Upper lobe of right lung (tissue), 1 donor: ENCODE data around the gene MTHFD1L. TPM values are rescaled to one million over a fixed set of nuclear protein-coding genes. Genes with fewer than 3 reads are reported as not detected.

Experiments
- ATAC-seq: fragments of 200-7000 bp; cut with Tn5 transposase; one replicate; pipeline ENCODE4 v1.9.1; 2020; ENCODE audit warnings: mild to moderate bottlenecking, moderate library complexity
- DNase-seq: peaks from one replicate; pipeline ENCODE4 v3.0.0-alpha.2; 2020
- H3K27ac ChIP-seq: fragments of 200-600 bp; one replicate; pipeline ENCODE4 v1.8.0; 2022
- H3K27me3 ChIP-seq: fragments of 200-600 bp; one replicate; pipeline ENCODE4 v1.8.0; 2022; ENCODE audit warnings: mild to moderate bottlenecking
- H3K36me3 ChIP-seq: fragments of 200-600 bp; one replicate; pipeline ENCODE4 v1.8.0; 2022
- H3K4me1 ChIP-seq: fragments of 200-600 bp; one replicate; pipeline ENCODE4 v1.8.0; 2022
- H3K4me3 ChIP-seq: fragments of 200-600 bp; one replicate; pipeline ENCODE4 v1.8.0; 2022; ENCODE audit warnings: mild to moderate bottlenecking
- H3K9me3 ChIP-seq: fragments of 200-600 bp; one replicate; pipeline ENCODE4 v1.8.0; 2022
- CTCF ChIP-seq: fragments of 200-600 bp; IDR thresholded peaks from one replicate; pipeline ENCODE4 v1.8.0; 2022; ENCODE audit warnings: antibody characterized with exemption
- intact Hi-C: fragments of 100-400 bp; cut with DNase I; formaldehyde crosslinking; loops from one replicate; pipeline ENCODE4 v1.11.0; 2022
- total RNA-seq: library from RNA; stranded (reverse); fragmentation: NEBNext Ultra II Directional; extraction: Animal tissue kit (Norgen Biotek cat#: 25700); gene quantifications from one replicate; pipeline ENCODE4 v1.2.1, GENCODE V29; 2021
- donor health status: DM: no; HTN: yes; CAD: no; lungs with severe emphysema.

MTHFD1L gene
- total RNA-seq, 1 donor from 2014 or later: 27.9 TPM

GRCh38 chr6:151007076-151007475, 141.6 kb downstream of the MTHFD1L start:
- no peaks in the 10 kb centered on the region for H3K36me3 ChIP-seq
- no peak overlapping the region for H3K4me3 ChIP-seq
- H3K4me1 ChIP-seq: peaks cover 17% of the 10 kb centered on the region
- TF ChIP-seq CTCF: no peak
- H3K9me3 ChIP-seq: no peaks in the 10 kb centered on the region
- intact Hi-C loops: no loop called here
- no peak overlapping the region for H3K27ac ChIP-seq
- H3K27me3 ChIP-seq: no peaks in the 10 kb centered on the region
- DNase-seq (no peak), ATAC-seq (no peak)

DNA sequence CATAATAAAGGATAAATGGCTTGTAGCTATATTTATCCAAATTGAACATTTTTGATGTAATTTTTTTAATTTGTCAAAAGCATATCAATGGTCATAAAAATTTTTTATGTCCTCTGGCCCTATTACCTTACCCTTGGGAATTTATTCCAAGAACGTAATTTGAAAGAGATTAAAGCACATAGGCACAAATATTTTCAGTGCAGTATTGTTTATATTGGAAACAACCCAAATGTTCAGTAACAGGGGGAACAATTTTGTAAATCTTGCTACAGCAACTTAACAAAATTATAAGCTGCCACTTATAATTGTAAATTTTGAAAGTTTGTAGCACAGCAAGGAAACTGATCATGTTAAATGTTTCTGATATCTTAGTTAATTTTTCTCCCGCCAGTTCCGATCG, 142.4 kb downstream of the MTHFD1L start:
- H3K4me1 ChIP-seq: peaks cover 17% of the 10 kb centered on the region
- H3K27me3 ChIP-seq: no peaks in the 10 kb centered on the region
- ATAC-seq (no peak), DNase-seq (no peak)
- no peak overlapping the region for H3K27ac ChIP-seq
- TF ChIP-seq CTCF: no peak
- no peak overlapping the region for H3K4me3 ChIP-seq
- no peaks in the 10 kb centered on the region for H3K9me3 ChIP-seq
- intact Hi-C loops: no loop called here
- H3K36me3 ChIP-seq: no peaks in the 10 kb centered on the region

- no peak for TF ChIP-seq CTCF
- intact Hi-C loops: no loop called here
- DNase-seq: no peak
- ATAC-seq: no peak
- H3K4me3 ChIP-seq: no peak overlapping the region
- H3K36me3 ChIP-seq: no peaks in the 10 kb centered on the region
- H3K9me3 ChIP-seq: no peaks in the 10 kb centered on the region
- H3K27me3 ChIP-seq: no peaks in the 10 kb centered on the region
- H3K27ac ChIP-seq: no peak overlapping the region
- H3K4me1 ChIP-seq: peaks cover 17% of the 10 kb centered on the region
These were observed 142.9 kb downstream of the MTHFD1L start for GRCh38 chr6:151008425-151008824.

- no peak for TF ChIP-seq CTCF
- DNase-seq (no peak), ATAC-seq (no peak)
- no peak overlapping the region for H3K27ac ChIP-seq
- no peak overlapping the region for H3K4me3 ChIP-seq
- no peaks in the 10 kb centered on the region for H3K27me3 ChIP-seq
- no peaks in the 10 kb centered on the region for H3K9me3 ChIP-seq
- intact Hi-C loops: no loop called here
- peaks cover 9% of the 10 kb centered on the region for H3K4me1 ChIP-seq
- no peaks in the 10 kb centered on the region for H3K36me3 ChIP-seq
These were observed 144.1 kb downstream of the MTHFD1L start for GRCh38 chr6:151009576-151009975.

DNA sequence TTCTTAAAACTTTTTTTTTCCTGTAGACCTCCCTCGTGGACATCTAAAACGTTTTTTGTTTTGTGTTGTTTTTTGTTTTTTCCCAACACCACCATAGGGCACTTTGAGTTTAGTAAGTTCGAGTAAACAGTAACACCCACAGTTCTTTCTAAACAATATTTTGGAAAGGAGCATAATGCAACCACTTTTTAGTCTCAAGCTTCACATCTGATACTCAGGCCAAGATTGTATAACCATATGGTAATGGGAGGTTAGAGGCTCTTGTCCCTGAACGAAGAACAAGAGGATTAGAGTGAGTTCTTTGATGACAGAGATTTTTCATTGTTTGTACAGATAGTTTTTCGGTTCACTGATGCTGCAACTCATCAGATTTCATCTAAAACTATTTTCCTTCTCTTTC, 144.6 kb downstream of the MTHFD1L start:
- no peak overlapping the region for H3K27ac ChIP-seq
- no peak for TF ChIP-seq CTCF
- H3K27me3 ChIP-seq: no peaks in the 10 kb centered on the region
- ATAC-seq (no peak), DNase-seq (no peak)
- intact Hi-C loops: no loop called here
- H3K4me1 ChIP-seq: peaks cover 7% of the 10 kb centered on the region
- no peak overlapping the region for H3K4me3 ChIP-seq
- no peaks in the 10 kb centered on the region for H3K9me3 ChIP-seq
- no peaks in the 10 kb centered on the region for H3K36me3 ChIP-seq
